ENCODE measurements around the gene RNF144A.

RNF144A gene

DNA sequence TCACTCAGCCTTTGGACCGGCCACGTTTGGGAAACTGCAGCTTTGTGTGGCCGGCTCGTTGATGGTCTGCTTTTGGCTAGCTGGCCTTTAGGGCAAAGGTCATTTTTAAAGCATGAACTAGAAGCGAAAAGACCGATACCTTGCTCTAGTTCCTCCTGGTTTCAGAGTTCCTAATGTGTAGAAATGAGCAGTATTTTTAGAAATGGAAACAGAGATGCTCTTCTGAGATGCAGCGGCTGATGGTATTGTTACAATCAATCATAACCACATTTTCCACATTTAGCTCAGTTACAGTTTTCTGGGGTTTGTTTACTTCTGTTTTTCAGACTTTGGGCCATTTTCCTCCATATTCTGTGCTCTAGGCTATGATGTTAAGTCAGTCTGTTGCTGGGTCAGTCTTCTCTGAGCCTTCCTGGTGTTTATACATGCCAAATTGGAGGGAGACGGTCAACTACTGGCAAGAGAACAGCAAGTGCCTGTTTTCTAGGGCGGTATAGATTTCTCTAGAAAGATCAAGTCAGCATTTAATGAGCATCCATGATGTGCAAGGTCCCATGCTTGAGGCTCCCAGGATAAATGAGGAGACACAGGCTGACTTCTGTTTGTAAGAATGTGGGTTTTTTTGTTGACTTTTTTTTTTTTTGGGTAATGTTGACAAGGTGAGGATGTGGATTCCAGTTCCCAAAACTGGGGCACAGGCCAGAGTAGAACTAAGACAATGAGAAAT is 28.0 kb downstream of the RNF144A start:
- peak in 1 of 58 donors; percentile 33 for DNase-seq

DNA sequence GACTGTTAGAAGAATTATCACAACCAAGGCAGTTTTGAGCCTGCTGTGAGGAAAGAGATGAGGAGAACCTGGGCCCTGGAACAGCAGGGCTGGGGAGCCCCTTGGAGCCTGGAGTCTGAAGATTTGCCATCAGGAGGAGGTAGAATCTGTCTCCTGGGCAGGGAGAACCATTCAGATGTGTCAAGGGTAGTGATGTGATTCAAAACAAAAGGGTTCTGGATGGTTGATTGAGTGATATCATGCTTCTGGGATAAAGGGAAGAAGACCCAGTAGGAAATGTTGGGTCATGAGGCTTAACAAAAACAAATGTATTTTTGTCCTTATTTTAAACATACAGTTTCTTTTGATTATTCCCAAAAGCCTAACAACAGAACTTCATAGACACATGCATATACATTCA is 28.6 kb downstream of the RNF144A start:
- no peak for DNase-seq

DNA sequence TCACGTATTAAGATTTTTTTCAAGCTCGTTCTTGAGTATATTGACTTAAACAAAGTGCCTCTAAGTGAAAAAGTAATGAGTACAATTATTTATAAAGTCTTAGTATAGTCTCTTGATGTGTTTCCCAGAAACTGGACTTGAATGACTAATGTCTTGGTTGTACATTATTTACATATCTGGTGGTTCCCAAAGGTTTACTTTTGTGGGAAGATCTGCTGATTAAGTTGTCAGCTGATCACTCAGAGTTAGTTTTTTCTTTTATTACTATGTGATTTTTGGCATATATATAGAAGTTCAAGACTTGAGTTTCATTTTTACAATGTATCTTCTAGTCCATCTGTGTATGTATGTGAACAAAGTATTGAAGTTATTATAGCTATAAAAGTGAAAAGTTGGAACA is 29.5 kb downstream of the RNF144A start:
- no peak for DNase-seq

DNA sequence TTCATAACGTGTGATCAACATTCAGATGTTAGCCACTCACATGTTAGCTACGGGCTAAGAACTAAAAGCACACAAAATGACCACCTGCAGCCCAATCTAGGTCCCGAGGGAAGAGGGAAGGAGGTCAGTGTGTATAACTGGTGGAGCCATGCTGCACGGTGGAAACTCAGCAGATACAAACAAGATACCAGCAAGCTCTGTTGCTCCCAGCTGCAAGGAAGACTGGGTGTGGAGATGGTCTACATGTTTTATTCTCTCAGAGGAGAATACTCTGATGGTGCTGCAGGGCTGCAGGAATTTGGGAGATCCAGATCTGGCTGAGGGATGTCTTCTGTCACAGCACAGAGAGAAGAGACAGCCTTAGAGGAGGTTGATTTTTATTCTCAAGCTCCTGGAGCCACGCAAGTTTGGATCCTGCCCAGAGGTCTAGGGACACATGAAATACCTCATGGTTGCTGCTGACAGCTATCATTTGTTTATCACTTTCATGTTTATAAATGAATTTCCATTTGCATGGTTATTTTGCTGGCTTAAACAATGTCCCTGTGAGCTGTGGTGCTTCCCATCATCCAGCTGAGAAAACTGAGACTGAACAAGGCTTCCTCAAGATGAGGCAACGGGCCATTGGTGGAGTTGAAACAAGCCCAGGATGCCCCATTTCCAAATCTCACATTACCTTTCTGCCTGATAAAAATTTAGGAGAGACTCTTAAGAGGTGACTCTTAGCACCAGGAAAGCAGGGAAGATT is 30.9 kb downstream of the RNF144A start:
- no peak for DNase-seq

DNA sequence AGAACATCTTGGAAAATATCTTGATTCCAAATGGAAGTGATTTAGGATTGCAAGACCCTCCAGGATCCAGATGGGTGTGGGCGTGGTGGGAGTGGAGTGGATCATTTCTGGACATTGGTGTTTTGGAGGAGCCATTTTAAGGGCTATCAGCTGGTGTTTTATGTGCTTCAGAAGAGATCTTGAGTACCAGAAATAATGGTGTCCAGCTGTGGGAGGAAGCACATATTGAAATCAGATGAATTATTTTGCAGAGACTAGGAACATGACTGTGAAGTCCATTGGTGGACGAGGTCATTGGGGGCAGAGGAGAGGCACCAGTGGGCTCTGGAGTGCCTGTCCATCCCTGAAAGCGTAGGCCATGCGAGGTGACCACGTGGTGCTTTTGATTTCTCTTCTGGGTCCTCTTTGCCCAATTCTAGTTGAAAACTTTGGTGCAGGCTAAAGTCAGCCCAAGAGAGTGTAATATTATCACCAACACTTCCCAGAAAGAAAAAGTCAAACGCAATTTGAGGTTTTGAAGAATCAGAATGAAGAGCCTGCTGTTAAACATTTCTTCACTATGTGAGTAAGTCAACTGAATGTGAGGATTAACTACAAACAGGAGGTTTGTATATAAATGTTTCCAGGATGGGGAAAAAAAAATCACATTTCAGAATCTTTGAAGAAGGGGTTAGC is 31.6 kb downstream of the RNF144A start:
- DNase-seq = no peak

DNA sequence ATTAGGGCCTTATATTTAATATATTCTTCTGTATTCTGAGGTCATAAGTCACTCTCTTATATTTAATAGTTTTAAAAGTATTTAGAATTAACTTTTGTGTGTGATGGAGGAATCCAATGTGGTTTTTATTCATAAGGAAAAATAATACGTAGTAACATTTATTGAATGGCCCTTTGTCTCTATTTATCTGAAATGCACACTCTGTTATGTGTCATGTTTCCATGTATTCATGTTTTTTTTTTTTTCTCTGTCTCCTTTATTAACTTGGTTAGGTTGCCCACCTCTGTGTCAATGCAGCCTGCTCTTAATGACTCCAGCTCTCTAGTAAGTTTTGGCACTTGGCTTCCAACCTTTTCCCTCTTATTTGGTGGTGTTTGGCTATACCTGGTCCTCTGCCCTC is 33.8 kb downstream of the RNF144A start:
- DNase-seq = no peak

DNA sequence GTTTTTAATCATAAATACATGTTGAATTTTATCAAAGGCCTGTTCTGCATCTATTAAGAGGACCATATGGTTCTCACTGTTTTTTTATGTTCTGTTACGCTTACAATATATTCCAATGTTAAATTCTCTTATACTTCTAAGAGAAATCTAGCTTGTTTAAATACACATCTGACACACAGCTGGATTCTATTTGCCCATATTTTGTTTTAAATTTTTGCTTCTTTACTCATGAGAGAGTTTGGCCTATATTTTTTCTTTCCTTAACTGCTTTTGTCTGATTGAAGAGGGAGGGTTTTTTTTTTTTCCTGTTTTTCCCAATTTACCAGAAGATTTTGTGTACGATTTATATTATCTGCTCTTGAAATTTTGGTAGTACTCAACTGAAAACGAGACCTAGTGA is 34.9 kb downstream of the RNF144A start:
- no peak for DNase-seq

DNA sequence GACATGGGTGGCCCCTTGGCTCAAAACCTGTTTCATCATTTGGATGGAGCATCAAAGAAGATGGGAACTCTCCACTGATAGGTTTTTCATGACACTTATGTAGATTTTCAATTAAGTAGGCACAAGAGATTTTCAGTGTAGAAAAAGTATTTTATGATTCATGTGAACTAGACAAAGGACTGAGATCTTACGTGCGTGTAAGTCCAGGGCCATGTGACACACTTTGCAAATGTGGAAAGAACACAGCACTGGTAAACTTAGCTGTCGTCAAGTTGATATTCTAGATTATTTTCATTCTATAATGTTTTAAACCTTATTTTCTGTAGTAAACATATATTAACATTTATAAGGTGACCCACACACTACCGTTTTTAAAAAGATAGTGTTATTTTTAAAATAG is 37.4 kb downstream of the RNF144A start:
- no peak for DNase-seq

DNA sequence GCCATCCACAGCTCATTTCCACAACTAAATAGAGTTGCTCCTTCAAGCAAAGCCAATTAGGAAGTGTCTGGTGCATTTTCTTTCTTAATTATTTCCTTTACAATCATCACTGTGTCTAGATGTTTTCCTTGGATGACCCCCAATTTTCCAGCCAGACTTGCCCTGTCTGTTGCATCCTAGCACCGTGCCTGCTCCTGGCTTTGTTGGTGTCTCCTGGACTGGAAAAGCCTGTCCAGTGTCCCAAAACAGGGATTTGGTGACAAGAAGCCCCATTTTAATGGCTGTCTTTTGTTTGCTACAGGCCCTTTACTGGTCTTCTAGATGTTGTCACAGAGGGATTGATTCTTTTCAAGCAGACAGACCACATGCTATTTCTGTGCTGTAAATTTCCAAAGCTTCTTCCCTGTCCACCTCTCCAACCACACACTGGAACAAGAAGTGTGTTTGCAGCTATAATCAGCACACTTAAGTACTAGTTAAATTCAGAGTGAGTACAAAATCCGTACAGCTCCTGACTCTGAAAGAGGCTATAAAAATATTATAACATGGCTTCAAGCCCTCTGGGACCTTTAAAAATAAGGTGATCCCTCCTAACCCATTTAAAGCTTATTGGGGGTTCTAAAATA is 38.4 kb downstream of the RNF144A start:
- peak in 2 of 58 donors; percentile 24 to 40 for DNase-seq

DNA sequence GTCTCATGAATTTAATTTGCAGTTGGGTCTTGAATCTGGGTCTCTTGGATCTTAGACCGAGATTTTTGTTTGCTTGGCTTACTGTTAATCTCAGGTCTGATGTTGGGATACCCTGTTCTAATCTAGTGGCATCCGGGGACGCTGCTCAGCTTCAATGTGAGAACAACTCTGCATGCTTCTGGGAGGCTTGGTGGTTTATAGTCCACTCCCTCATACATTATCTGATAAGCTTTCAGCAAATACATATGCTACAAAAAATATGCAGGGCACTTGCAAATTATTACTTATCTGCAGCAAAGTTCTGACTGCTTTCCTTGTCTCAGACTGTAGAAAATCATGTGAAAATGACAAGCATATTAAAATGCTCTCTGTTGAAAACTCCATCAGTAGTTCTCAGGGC is 39.4 kb downstream of the RNF144A start:
- no peak for DNase-seq

DNA sequence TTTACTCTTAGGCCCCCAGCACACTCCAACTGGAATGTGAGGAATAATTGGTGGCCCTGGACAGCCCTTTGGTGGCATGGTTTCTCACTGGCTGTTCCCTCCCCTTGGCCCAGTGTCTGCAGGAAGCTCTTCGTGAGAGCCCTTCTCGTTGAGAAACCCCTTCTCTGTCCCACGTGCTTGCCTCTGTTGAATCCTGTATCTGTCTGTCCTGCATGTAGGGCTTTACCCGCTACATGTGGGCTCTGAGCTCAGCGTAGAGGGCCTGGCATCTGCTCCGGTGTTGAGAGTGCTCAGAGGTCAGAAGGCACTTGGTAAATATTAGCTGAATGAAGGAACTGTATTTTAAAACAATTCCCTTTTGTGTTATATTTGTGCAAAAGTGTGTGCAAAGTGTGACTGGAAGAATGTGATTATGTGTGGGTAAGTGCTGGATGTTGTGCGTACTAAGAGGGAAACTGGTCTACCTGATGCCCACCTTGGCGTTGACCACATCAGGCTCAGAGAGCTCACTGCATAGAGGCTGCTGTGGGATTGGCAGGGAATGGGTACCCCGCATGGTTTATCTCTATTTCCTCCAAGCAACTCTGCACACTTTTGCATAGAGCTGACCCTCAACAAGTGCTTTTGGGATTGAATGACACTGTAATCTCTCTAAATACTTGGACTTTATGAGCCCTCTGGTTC is 40.0 kb downstream of the RNF144A start:
- no peak for DNase-seq

DNA sequence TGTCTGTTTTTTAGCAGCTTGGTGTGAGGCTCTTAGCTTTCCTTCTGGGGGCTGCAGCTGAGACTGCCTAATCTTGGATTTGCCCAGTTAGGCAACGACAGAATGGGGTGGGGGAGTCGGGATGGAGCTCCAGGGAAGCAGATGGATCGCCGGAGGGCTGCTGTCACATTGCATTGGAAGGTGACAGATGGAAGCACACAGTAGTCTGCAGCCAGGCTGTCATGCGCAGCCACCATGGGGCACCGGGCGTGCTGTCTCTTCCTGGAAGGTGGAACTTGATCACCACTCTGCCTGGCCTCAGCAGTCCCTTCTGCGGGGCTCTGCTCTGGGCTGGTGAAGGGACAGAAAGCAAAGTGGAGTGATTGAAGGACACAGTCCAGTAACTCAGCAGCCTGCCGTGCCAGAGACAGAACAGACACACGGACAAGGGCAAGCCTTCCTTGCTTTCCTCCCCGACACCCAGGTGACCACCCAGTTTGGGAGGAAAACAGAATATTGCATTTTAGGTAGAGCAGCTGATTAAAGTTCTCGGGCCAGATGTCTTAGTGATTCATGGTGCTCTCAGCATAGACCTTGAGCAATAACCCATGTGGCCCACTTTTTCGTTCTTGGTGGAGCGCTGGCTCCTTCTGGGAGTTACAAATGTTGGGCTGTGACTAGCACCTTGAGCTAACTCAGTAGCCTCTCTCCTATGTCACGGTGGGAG is 40.9 kb downstream of the RNF144A start:
- peak in 30 of 58 donors; percentile 11 to 79 (median 54) for DNase-seq

DNA sequence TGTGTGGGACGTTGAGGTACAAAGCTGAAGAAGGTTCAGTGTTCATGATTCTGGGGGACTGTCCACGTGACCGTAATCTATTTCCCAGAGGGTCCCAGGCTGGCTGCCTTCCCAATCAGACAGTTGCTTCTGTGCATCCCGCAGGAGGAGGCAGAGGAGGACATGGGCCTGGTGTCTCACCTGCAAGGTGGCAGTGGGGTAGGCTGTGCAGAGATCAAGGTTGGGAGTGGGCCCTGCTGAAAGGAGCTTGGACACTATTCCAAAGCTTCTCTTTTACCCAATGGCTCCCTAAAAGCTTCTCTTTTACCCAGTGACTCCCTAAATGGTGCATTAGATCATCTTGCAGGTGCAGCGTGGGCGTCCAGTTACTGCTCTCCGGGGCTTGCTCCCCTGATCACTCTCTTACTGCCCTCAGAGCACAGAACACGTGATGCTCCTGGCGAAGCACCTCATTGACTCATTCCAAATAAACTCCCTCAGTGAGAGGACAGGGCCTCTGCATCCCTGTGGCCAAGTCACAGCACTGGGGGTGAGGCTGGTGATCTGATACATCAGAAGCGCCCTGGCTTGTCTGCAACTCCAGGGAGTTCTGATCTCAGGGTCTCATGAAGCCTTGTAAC is 41.5 kb downstream of the RNF144A start:
- DNase-seq = no peak

DNA sequence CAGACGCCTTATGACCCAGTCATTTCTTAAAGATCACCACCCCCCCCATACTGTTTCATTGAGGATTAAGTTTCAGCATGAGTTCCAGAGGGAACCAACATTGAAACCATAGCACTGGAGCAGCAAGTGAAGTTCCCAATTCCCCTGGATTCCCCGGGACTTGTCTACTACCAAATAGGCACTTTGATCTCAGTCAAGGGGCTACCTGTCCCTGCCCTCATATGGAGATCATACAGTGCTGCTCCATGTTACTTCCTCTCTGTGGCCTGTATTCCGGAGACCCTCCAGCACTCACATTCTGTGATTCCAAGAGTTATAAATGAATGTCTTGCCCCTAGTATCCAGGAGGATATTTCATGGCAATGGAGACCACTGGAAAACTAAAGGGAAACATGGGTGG is 42.5 kb downstream of the RNF144A start:
- no peak for DNase-seq

DNA sequence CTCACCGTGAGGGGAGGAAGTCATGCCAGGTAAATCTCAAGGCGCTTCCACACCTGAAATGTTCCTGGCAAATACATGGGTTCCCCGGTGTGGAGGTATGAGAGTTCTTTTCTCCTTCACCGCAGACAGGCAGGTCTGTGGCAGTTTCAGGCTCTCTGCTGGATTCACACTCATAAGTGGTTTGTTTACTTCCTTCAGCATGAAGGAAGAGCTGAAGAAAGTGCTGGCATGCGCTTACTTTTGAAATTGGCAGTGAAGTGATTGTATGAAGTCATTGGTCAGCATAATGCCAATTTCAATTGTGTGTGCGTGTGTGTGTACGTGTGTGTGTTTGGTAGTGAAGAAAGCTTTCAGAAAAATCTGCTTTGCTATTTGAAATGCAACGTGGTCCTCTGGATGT is 43.4 kb downstream of the RNF144A start:
- peak in 7 of 58 donors; percentile 27 to 58 (median 35) for DNase-seq

DNA sequence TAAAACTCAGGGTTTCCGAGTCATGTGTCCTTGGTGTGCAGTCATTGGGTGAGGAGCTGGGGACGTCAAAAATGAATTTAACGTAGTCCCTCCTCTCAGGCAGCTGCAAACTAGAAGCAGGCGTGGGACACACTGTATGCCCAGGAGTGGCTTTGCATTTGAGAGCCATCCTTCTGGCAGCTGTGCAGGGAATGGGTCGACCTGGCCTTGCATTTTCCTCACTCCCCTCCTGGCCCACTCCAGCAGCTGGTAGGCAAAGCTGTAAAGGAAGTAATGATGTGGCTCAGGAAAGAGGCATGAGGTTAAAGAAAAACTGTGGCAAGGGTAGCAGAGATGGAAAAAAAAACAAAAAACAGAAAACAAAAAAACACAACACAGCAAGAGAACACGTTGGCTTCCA is 46.5 kb downstream of the RNF144A start:
- DNase-seq = no peak

DNA sequence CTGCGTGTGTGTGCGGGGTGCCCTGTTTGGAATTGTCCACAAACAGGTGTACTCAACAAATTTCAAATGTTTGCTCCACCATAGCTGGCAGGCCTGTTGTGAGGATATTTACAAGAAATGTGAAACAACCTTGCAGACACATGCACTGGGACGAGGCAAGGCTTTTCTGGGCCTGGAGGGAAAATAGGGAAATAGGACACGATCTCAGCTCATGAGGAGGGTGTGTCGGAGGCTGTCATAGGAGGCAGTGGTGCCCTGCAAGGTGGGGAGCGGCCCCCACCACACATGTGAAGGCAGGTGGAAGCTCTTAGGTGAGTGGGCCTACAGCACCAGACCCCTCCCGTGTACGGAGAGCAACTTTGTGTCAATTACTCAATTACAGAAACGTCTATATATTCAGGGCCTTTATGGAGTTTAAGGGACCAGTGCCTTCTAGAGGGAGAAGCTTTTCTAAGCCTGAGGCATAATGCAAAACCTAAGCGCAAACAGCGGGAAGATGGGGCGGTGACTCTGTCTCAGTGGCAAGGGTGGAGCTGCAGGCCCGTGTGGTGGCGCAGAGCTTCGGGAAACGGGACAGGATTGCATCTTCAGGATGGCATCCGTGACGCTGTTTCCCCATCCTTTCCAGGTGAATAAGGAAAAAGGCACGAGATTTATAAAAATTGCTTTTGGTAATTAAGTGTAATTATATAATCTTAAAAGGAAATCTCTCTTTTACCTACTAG is 48.0 kb downstream of the RNF144A start:
- no peak for DNase-seq

DNA sequence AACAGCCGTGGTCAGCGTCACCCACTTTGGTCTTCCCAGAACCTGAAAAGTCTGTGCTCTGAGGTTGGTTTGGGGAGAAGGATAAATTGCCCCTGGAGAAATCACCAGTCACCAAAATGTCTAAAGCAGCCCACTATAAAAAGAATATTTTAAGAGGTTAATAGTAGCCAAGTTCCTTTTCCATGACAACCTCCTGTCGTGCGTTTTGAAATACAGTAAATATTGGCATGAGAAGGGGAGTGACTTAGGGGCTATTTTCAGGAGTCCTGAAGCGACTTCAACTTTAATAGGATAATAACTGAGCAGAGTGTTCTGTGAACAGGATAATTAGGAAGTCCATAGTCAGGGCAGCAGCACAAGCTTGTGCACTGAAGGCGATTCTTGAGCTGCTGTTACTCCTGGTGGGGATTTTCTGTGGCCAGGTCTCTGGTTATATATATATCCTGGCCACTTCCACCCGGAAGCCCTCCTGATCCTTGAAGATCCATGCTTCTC is 49.3 kb downstream of the RNF144A start:
- DNase-seq = no peak

DNA sequence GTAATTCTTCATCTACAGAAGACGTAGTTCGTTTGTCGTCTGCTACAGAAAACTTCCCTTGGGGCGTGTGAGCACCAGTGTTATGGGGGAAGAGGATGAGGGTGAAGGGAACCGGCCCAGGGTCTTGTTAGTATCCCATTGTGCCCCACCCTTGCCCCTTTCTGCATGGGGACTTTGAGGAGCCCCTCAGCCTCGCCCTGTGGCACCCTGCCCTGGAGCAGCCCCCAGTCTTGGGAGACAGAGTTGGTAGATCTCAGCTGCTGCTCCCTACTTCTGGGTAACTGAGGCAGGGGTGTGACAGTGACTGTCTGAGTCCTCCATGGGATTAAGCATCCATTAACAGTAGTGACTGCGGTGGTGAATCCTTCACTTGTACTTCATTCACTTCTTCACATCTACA is 50.1 kb downstream of the RNF144A start:
- DNase-seq = no peak
